HEK293 (cell line): ENCODE data around the gene ADGRB3.

Source experiments
- CTCF ChIA-PET: fragments of 350-600 bp; formaldehyde crosslinking; extraction: SDS; loops from one replicate; lab custom pipeline; 2021; ENCODE audit warnings: antibody characterized with exemption; lab: Yijun Ruan, JAX
- POLR2A ChIA-PET: fragments of 300-600 bp; formaldehyde crosslinking; extraction: SDS; loops from one replicate; lab custom pipeline; 2020; ENCODE audit warnings: antibody characterized with exemption, inconsistent platforms; lab: Yijun Ruan, JAX
- H3K27ac ChIP-seq: fragments of 200-500 bp; sonication (Bioruptor generic); 2 replicates; pipeline ENCODE4 v1.5.1; 2014; ENCODE audit warnings: low read depth, low read length, control low read depth, inconsistent platforms; ENCODE audit errors: extremely low read depth
- H3K36me3 ChIP-seq, 2 experiments: fragments of 200-500 bp in 1 of 2; sonication (Bioruptor generic) in 1 of 2; 1 replicate in 1 of 2; 2 replicates in 1 of 2; pipeline ENCODE4 v1.5.1; 2014 to 2017; ENCODE audit warnings: inconsistent platforms in 2 of 2, low read length in 2 of 2; ENCODE audit not compliant: control insufficient read depth in 2 of 2, insufficient read depth in 1 of 2
- H3K4me1 ChIP-seq: fragments of 200-500 bp; sonication (Bioruptor generic); 2 replicates; pipeline ENCODE4 v1.5.1; 2014; ENCODE audit warnings: mild to moderate bottlenecking, low read length, inconsistent platforms; ENCODE audit not compliant: control insufficient read depth, insufficient read depth
- H3K4me3 ChIP-seq: 2 replicates; pipeline ENCODE4 v1.5.1; 2011; ENCODE audit warnings: low read depth, mild to moderate bottlenecking, control low read depth, low read length, moderate library complexity
- H3K9me3 ChIP-seq: fragments of 200-500 bp; sonication (Bioruptor generic); 2 replicates; pipeline ENCODE4 v1.5.1; 2014; ENCODE audit warnings: low read depth, low read length, inconsistent platforms; ENCODE audit not compliant: control insufficient read depth, insufficient read depth
- KLF1 ChIP-seq: fragments of 450-650 bp; formaldehyde crosslinking; IDR thresholded peaks from 2 replicates; pipeline ENCODE4 v1.5.1; 2016; ENCODE audit warnings: missing biosample characterization, missing genetic modification characterization
- KLF8 ChIP-seq: fragments of 450-650 bp; formaldehyde crosslinking; IDR thresholded peaks from 2 replicates; pipeline ENCODE4 v1.5.1; 2016; ENCODE audit warnings: missing biosample characterization, missing genetic modification characterization
- OSR2 ChIP-seq: fragments of 450-650 bp; formaldehyde crosslinking; IDR thresholded peaks from 2 replicates; pipeline ENCODE4 v1.5.1; 2016; ENCODE audit warnings: missing biosample characterization, missing genetic modification characterization
- OVOL3 ChIP-seq: fragments of 450-650 bp; formaldehyde crosslinking; IDR thresholded peaks from 2 replicates; pipeline ENCODE4 v1.5.1; 2016; ENCODE audit warnings: missing biosample characterization, missing genetic modification characterization
- PRDM1 ChIP-seq: fragments of 450-650 bp; formaldehyde crosslinking; IDR thresholded peaks from 2 replicates; pipeline ENCODE4; 2016; ENCODE audit warnings: missing biosample characterization, missing genetic modification characterization
- SP2 ChIP-seq: fragments of 450-650 bp; formaldehyde crosslinking; IDR thresholded peaks from 2 replicates; pipeline ENCODE4 v1.5.1; 2016; ENCODE audit warnings: missing biosample characterization, missing genetic modification characterization
- ZBTB1 ChIP-seq: fragments of 450-650 bp; formaldehyde crosslinking; IDR thresholded peaks from 2 replicates; pipeline ENCODE4 v1.5.1; 2016; ENCODE audit warnings: missing biosample characterization, missing genetic modification characterization
- ZBTB7A ChIP-seq: fragments of 450-650 bp; formaldehyde crosslinking; IDR thresholded peaks from 2 replicates; pipeline ENCODE4 v1.5.1; 2016; ENCODE audit warnings: low read depth, missing biosample characterization, missing genetic modification characterization
- ZNF174 ChIP-seq: fragments of 450-650 bp; formaldehyde crosslinking; IDR thresholded peaks from 2 replicates; pipeline ENCODE4 v1.5.0; 2017; ENCODE audit warnings: missing biosample characterization, mild to moderate bottlenecking, missing genetic modification characterization
- ZNF19 ChIP-seq: fragments of 450-650 bp; formaldehyde crosslinking; IDR thresholded peaks from 2 replicates; pipeline ENCODE4; 2016; ENCODE audit warnings: missing biosample characterization, missing genetic modification characterization, low read depth
- ZNF24 ChIP-seq: fragments of 450-650 bp; formaldehyde crosslinking; IDR thresholded peaks from 2 replicates; pipeline ENCODE4 v1.5.1; 2016; ENCODE audit warnings: missing biosample characterization, missing genetic modification characterization
- ZNF292 ChIP-seq: fragments of 450-650 bp; formaldehyde crosslinking; IDR thresholded peaks from 2 replicates; pipeline ENCODE4 v1.5.1; 2016; ENCODE audit warnings: low read depth, missing biosample characterization, missing genetic modification characterization, borderline replicate concordance
- ZNF416 ChIP-seq: fragments of 450-650 bp; formaldehyde crosslinking; IDR thresholded peaks from 2 replicates; pipeline ENCODE4 v1.5.1; 2016; ENCODE audit warnings: missing biosample characterization, missing genetic modification characterization
- ZNF48 ChIP-seq: fragments of 450-650 bp; formaldehyde crosslinking; IDR thresholded peaks from 2 replicates; pipeline ENCODE4 v1.5.1; 2016; ENCODE audit warnings: missing biosample characterization, missing genetic modification characterization
- ZNF600 ChIP-seq: fragments of 450-650 bp; formaldehyde crosslinking; IDR thresholded peaks from 2 replicates; pipeline ENCODE4 v1.5.1; 2016; ENCODE audit warnings: missing biosample characterization, missing genetic modification characterization
- ZNF623 ChIP-seq: fragments of 450-650 bp; formaldehyde crosslinking; IDR thresholded peaks from 2 replicates; pipeline ENCODE4 v1.5.1; 2016; ENCODE audit warnings: missing biosample characterization, missing genetic modification characterization
- ZNF626 ChIP-seq: fragments of 450-650 bp; sonication (Bioruptor Pico); formaldehyde crosslinking; IDR thresholded peaks from 2 replicates; pipeline ENCODE4 v1.5.1; 2018; ENCODE audit warnings: missing biosample characterization, missing genetic modification characterization, inconsistent platforms
- ZNF660 ChIP-seq: fragments of 450-650 bp; IDR thresholded peaks from 2 replicates; pipeline ENCODE4 v1.5.1; 2018; ENCODE audit warnings: missing biosample characterization, mild to moderate bottlenecking, missing genetic modification characterization
- ZNF677 ChIP-seq: fragments of 450-650 bp; IDR thresholded peaks from 2 replicates; pipeline ENCODE4 v1.5.0; 2018; ENCODE audit warnings: missing biosample characterization, mild to moderate bottlenecking, missing genetic modification characterization, moderate library complexity
- ZNF704 ChIP-seq: fragments of 450-650 bp; formaldehyde crosslinking; IDR thresholded peaks from 2 replicates; pipeline ENCODE4 v1.5.1; 2016; ENCODE audit warnings: missing biosample characterization, missing genetic modification characterization
- ZNF777 ChIP-seq: fragments of 450-650 bp; formaldehyde crosslinking; IDR thresholded peaks from 2 replicates; pipeline ENCODE4 v1.5.1; 2017; ENCODE audit warnings: missing biosample characterization, missing genetic modification characterization, borderline replicate concordance
- ZNF792 ChIP-seq: fragments of 450-650 bp; formaldehyde crosslinking; IDR thresholded peaks from 2 replicates; pipeline ENCODE4 v1.5.1; 2016; ENCODE audit warnings: missing biosample characterization, missing genetic modification characterization
- TF ChIP-seq, protein P1 (sequence below): fragments of 450-650 bp; IDR thresholded peaks from 2 replicates; pipeline ENCODE4 v1.5.1; 2018; ENCODE audit warnings: missing biosample characterization, mild to moderate bottlenecking, missing genetic modification characterization
- TF ChIP-seq, protein P2 (sequence below): sonication (generic); formaldehyde crosslinking; IDR thresholded peaks from 2 replicates; pipeline ENCODE4 v1.8.1; 2022; ENCODE audit warnings: mild to moderate bottlenecking, moderate library complexity, missing genetic modification reagents
- TF ChIP-seq, protein P3 (sequence below): fragments of 450-650 bp; formaldehyde crosslinking; IDR thresholded peaks from 2 replicates; pipeline ENCODE4 v1.5.1; 2016; ENCODE audit warnings: missing biosample characterization, missing genetic modification characterization

The ADGRB3 gene

GRCh38 chr6:68726992-68727391 is 91.9 kb downstream of the ADGRB3 start:
- TF ChIP-seq, protein P1, sequence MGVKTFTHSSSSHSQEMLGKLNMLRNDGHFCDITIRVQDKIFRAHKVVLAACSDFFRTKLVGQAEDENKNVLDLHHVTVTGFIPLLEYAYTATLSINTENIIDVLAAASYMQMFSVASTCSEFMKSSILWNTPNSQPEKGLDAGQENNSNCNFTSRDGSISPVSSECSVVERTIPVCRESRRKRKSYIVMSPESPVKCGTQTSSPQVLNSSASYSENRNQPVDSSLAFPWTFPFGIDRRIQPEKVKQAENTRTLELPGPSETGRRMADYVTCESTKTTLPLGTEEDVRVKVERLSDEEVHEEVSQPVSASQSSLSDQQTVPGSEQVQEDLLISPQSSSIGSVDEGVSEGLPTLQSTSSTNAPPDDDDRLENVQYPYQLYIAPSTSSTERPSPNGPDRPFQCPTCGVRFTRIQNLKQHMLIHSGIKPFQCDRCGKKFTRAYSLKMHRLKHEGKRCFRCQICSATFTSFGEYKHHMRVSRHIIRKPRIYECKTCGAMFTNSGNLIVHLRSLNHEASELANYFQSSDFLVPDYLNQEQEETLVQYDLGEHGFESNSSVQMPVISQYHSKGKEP (tag by site-specific recombination) = no peak
- TF ChIP-seq OVOL3 (tag by site-specific recombination) = no peak
- TF ChIP-seq, protein P2, sequence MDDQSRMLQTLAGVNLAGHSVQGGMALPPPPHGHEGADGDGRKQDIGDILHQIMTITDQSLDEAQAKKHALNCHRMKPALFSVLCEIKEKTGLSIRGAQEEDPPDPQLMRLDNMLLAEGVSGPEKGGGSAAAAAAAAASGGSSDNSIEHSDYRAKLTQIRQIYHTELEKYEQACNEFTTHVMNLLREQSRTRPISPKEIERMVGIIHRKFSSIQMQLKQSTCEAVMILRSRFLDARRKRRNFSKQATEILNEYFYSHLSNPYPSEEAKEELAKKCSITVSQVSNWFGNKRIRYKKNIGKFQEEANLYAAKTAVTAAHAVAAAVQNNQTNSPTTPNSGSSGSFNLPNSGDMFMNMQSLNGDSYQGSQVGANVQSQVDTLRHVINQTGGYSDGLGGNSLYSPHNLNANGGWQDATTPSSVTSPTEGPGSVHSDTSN (CRISPR knock-in tag) = no peak
- TF ChIP-seq ZNF704 = no peak
- no peak for TF ChIP-seq KLF1 (tag by site-specific recombination)
- TF ChIP-seq ZNF660 (tag by site-specific recombination) = no peak
- no peak for TF ChIP-seq ZNF48 (tag by site-specific recombination)
- TF ChIP-seq ZNF792 = no peak
- TF ChIP-seq ZBTB7A (tag by site-specific recombination) = no peak
- TF ChIP-seq SP2 (tag by site-specific recombination) = no peak
- no peak for TF ChIP-seq ZNF19 (tag by site-specific recombination)
- no peak for TF ChIP-seq ZNF600 (tag by site-specific recombination)
- no peak for TF ChIP-seq ZNF677 (tag by site-specific recombination)
- TF ChIP-seq ZNF416 (tag by site-specific recombination) = no peak
- no peak for TF ChIP-seq ZNF24 (tag by site-specific recombination)
- no peak overlapping the region for H3K27ac ChIP-seq
- ChIA-PET CTCF (no interaction called here), POLR2A (no interaction called here)
- no peaks in the 10 kb centered on the region for H3K9me3 ChIP-seq
- H3K4me3 ChIP-seq = no peak overlapping the region
- H3K4me1 ChIP-seq = no peaks in the 10 kb centered on the region
- H3K36me3 ChIP-seq = no peaks in the 10 kb centered on the region

DNA sequence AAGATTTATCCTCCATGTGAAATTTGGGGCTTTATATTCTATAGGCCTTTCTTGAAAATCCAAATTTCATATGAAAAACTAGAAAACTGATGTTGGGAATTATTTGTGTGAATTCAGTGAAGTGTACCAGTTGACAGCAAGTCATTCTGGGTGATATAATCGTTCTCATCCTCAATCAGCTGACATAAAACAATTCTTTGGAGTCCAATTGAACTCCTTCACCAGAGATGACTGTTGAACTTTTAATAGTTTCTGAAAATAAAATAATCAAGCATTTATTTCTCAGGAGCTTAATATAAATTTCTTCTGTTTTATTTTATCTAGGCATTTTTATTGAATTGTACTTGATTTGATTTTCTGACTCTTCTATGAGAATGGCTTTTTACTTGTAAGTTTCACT is 92.6 kb downstream of the ADGRB3 start:
- ChIA-PET POLR2A (no interaction called here), CTCF (interaction anchor here (0.6 kb wide), 1 partner anchor 143 kb away, joined by 3 read pairs; no protein-coding TSS in a partner anchor)
- Histone ChIP-seq H3K4me3 (no peak overlapping the region), H3K4me1 (no peaks in the 10 kb centered on the region), H3K36me3 (no peaks in the 10 kb centered on the region), H3K9me3 (no peaks in the 10 kb centered on the region), H3K27ac (no peak overlapping the region)
- TF ChIP-seq KLF8 = no peak
- TF ChIP-seq, protein P2 (CRISPR knock-in tag) = no peak
- no peak for TF ChIP-seq ZNF626 (tag by site-specific recombination)
- no peak for TF ChIP-seq ZNF174 (tag by site-specific recombination)
- TF ChIP-seq ZNF292 (tag by site-specific recombination) = no peak
- no peak for TF ChIP-seq OSR2 (tag by site-specific recombination)
- no peak for TF ChIP-seq ZNF777
- no peak for TF ChIP-seq ZBTB1 (tag by site-specific recombination)
- TF ChIP-seq, protein P3, sequence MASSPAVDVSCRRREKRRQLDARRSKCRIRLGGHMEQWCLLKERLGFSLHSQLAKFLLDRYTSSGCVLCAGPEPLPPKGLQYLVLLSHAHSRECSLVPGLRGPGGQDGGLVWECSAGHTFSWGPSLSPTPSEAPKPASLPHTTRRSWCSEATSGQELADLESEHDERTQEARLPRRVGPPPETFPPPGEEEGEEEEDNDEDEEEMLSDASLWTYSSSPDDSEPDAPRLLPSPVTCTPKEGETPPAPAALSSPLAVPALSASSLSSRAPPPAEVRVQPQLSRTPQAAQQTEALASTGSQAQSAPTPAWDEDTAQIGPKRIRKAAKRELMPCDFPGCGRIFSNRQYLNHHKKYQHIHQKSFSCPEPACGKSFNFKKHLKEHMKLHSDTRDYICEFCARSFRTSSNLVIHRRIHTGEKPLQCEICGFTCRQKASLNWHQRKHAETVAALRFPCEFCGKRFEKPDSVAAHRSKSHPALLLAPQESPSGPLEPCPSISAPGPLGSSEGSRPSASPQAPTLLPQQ (tag by site-specific recombination) = no peak
- no peak for TF ChIP-seq PRDM1 (tag by site-specific recombination)
- no peak for TF ChIP-seq ZNF623 (tag by site-specific recombination)
